Measurements from ENCODE around the gene NME3. TPM values are rescaled to one million over a fixed set of nuclear protein-coding genes. Genes with fewer than 3 reads are reported as not detected.

The NME3 gene
- 26.1 and 27.0 TPM in 2 replicates for total RNA-seq

DNA sequence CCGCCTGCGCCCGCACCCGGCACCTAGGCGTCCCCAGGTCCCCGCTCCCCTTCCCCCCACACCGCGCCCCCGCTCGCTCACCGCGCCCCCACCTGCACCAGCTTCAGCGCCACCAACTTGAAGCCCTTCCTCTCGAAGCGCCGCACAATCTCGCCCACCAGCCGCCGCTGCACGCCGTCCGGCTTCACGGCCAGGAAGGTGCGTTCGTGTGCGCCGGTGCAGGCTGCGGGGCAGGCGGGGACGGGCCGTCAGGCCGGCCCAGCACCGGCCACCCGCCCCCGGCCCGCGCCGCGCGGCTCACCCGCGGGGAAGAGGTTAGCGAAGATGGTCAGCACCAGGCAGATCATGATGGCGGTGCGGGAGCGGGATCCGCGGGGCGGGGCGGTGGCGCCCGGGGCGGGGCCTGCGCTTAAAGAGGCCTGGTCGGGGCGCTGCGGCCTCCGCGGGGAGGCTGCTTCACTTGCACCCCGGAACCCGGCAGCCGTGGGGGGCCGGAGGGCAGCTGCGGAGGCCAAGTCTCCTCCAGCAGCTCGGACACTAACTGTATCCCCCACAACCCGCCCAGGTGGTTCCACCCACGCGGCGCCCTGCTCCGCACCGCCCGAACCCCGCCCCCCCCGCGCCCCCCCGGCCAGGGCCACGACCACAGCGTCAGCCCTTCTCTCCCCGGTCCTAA, at the start of gene NME3:
Gene NME3 (minus strand): TSS at position 356 of the 676 bp plus-strand sequence. CDS start 9 bp downstream, at position 347.

DNA sequence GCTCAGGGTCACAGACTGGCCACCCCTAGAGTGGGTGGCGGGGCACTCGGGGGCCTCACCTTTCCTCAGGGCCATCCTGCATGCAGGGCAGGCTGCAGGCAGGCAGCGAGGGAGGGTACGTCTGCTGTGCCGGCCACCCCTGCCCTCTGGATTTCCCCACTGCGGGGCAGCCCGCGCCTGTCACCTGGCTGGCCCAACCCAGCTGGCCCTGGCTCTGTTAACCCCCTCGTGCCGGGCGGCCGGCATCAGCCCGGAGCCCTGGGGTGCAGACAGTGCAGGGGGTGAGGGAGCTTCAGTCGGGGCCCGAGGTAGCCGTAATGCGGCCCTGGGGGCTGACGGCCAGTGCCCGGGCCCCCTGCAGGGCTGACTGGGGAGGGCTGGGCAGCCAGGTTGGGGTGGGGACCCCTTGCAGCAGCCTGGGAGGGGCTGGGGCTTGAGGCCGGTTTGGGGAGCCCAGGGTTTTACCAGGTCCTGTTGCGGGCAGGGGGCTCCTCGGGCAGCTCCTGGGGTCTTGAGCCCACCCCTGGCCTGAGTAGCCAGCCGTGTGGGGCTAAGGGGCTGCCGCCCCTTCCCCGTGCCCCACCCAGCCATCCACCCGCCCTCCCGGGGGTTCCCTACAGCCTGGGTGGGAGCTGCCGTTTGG, 22.4 kb upstream of the NME3 start, which contains the start of gene IGFALS:
Gene IGFALS (minus strand): TSS at position 128 of the 643 bp plus-strand sequence. CDS start 53 bp downstream, at position 75.

GRCh38 chr16:1782408-1783264, 11.3 kb upstream of the NME3 start, which contains the start of the genes NUBP2 and SPSB3:
NUBP2 (plus strand) TSS chr16:1782960; CDS start chr16:1783021, 61 bp downstream.
SPSB3 (minus strand) TSS chr16:1782571; CDS start chr16:1781483, 1,088 bp downstream.

DNA sequence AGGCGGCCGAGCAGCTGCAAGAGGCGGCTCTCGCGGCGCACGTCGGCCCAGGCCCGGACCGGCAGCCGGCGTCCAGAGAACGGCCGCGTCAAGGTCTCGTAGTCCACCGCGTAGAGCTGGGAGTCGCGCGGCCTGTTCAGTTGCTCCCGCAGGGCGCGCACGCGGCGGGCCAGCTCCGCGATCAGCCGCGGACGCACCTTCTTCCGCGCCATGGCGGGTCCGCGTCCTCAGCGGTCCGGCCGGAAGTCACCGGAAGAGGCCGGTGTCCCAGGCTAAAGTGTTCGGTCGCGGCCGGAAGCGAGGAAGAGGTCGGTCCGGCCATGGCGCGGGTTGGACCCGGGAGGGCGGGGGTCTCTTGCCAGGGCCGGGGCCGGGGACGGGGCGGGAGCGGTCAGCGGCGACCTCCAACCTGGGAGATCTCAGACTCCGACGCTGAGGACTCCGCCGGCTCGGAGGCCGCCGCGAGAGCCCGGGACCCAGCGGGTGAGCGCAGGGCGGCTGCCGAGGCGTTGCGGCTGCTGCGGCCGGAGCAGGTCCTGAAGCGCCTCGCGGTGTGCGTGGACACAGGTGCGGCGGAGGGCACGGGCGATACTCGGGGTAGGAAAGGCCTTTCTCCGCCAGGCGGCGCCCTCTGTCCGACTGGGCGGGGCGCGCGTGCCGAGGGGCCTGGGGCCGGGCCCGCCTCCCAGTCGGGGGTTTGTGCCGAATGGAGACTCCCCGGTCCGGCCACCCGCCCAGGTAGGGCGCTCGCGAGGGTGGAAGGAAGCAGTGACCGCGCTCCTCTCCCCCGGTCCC, 1.8 kb upstream of the NME3 start, which contains the start of gene MRPS34:
Gene MRPS34 (minus strand): TSS at position 227 of the 795 bp plus-strand sequence. CDS start 15 bp downstream, at position 212.

DNA sequence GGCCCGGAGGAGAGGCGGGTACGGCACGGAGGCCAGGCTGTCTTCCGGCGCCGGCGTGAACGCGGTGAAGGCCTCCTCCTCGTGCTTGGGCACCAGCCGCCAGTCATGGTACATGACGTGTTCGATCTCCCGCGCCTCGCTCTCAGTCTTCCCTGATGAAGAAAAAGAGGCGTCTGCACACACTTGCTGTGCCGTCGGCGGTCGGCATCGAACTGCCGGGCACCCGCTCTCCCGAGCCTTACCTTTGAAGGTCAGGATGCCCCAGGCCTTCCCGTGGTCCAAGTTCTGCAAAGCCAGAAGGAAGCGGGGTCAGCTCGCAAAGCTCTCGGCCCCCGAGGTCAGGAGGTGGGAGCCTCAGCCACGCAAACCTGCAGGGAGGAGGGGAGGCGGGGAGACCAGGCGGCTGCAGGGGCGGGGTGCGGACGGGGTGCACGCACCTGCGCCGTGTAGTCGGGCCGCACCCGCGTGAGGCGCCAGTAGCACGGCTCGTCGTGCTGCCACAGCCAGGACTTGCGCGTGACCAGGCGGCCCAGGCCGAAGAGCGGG, 1.1 kb upstream of the NME3 start, which contains the start of gene EME2:
Gene EME2 (plus strand): TSS at position 449 of the 546 bp plus-strand sequence. CDS start 418 bp downstream, outside the sequence.

Small RNA genes lying within 50 kb of the gene (small RNA-seq; reads per million reads assigned to genes)
- gene MIR3177 = 2.5 reads per million, percentile 58 among the genes with 10 or more reads in this experiment

Other genes with a start within 250 kb of the NME3 start
- gene TMEM204, start 237.9 kb downstream of the NME3 start, total RNA-seq = 14.9 and 24.1 TPM in 2 replicates
- gene IFT140, start 159.5 kb downstream of the NME3 start, total RNA-seq = 14.0 and 14.6 TPM in 2 replicates
- 16.0 and 20.3 TPM in 2 replicates for gene CRAMP1, start 159.2 kb downstream of the NME3 start, total RNA-seq
- 70.2 and 72.1 TPM in 2 replicates for gene JPT2, start 93.3 kb downstream of the NME3 start, total RNA-seq
- 41.9 and 45.7 TPM in 2 replicates for gene MAPK8IP3, start 65.3 kb downstream of the NME3 start, total RNA-seq
- gene EME2, start 1.3 kb upstream of the NME3 start, total RNA-seq = 11.6 and 13.5 TPM in 2 replicates
- 59.0 and 75.9 TPM in 2 replicates for gene MRPS34, start 1.6 kb upstream of the NME3 start, total RNA-seq
- gene SPSB3, start 11.0 kb upstream of the NME3 start, total RNA-seq = 21.0 and 25.3 TPM in 2 replicates
- gene NUBP2, start 11.4 kb upstream of the NME3 start, total RNA-seq = 61.0 and 66.9 TPM in 2 replicates
- gene IGFALS, start 22.2 kb upstream of the NME3 start, total RNA-seq = not detected in 2 replicates
- gene HAGH, start 55.3 kb upstream of the NME3 start, total RNA-seq = 43.0 and 46.1 TPM in 2 replicates
- 57.3 and 63.8 TPM in 2 replicates for gene FAHD1, start 55.7 kb upstream of the NME3 start, total RNA-seq
- gene MEIOB, start 100.6 kb upstream of the NME3 start, total RNA-seq = 0.14 and 0.66 TPM in 2 replicates
- not detected in 2 replicates for gene HS3ST6, start 146.9 kb upstream of the NME3 start, total RNA-seq
- 14.6 and 16.4 TPM in 2 replicates for gene MSRB1, start 171.7 kb upstream of the NME3 start, total RNA-seq
- gene RPL3L, start 183.1 kb upstream of the NME3 start, total RNA-seq = not detected in 2 replicates
- gene NDUFB10, start 188.0 kb upstream of the NME3 start, total RNA-seq = 97.1 and 113 TPM in 2 replicates
- 2,240 and 2,662 TPM in 2 replicates for gene RPS2, start 193.3 kb upstream of the NME3 start, total RNA-seq
- not detected in 2 replicates for gene RNF151, start 195.3 kb upstream of the NME3 start, total RNA-seq
- gene TBL3, start 200.5 kb upstream of the NME3 start, total RNA-seq = 48.4 and 49.1 TPM in 2 replicates
- gene NOXO1, start 209.9 kb upstream of the NME3 start, total RNA-seq = 0.40 TPM in 1 of 2 replicates, not detected in the other
- gene GFER, start 212.7 kb upstream of the NME3 start, total RNA-seq = 8.6 and 13.6 TPM in 2 replicates
- 1.3 and 1.6 TPM in 2 replicates for gene SYNGR3, start 218.4 kb upstream of the NME3 start, total RNA-seq
- gene ZNF598, start 238.3 kb upstream of the NME3 start, total RNA-seq = 26.7 and 36.5 TPM in 2 replicates
- gene NPW, start 248.2 kb upstream of the NME3 start, total RNA-seq = 0.13 and 0.72 TPM in 2 replicates

Measured in thoracic aorta endothelial cell (primary cell).